Measurements from ENCODE around the gene F12. TPM values are rescaled to one million over a fixed set of nuclear protein-coding genes. Genes with fewer than 3 reads are reported as not detected.

Gene F12
- total RNA-seq, 1 donor from 2014 or later: not detected

- Mint-ChIP-seq H3K36me3 (peaks cover 22% of the 10 kb centered on the region), H3K4me1 (no peaks in the 10 kb centered on the region), H3K27me3 (ENCODE audit: insufficient read depth, low read depth) (peaks cover 8% of the 10 kb centered on the region), H3K27ac (no peak overlapping the region), H3K4me3 (no peak overlapping the region), H3K9me3 (no peaks in the 10 kb centered on the region)
- no peak for DNase-seq (ENCODE audit: low spot score)
- Histone ChIP-seq H3K4me2 (no peak overlapping the region), H3K4me3 (no peak overlapping the region), H3K4me1 (no peaks in the 10 kb centered on the region), H3K79me2 (ENCODE audit: low read depth) (no peaks in the 10 kb centered on the region), H4K20me1 (ENCODE audit: low read depth) (no peaks in the 10 kb centered on the region), H3F3A (ENCODE audit: low read depth) (peaks cover 2% of the 10 kb centered on the region), H3K27ac (no peak overlapping the region), H3K27me3 (no peaks in the 10 kb centered on the region), H3K36me3 (no peaks in the 10 kb centered on the region), H3K9me3 (ENCODE audit: low read depth) (no peaks in the 10 kb centered on the region), H3K9ac (no peak overlapping the region), H2AFZ (replicated peaks) (no peak overlapping the region)
- TF ChIP-seq, protein P1, sequence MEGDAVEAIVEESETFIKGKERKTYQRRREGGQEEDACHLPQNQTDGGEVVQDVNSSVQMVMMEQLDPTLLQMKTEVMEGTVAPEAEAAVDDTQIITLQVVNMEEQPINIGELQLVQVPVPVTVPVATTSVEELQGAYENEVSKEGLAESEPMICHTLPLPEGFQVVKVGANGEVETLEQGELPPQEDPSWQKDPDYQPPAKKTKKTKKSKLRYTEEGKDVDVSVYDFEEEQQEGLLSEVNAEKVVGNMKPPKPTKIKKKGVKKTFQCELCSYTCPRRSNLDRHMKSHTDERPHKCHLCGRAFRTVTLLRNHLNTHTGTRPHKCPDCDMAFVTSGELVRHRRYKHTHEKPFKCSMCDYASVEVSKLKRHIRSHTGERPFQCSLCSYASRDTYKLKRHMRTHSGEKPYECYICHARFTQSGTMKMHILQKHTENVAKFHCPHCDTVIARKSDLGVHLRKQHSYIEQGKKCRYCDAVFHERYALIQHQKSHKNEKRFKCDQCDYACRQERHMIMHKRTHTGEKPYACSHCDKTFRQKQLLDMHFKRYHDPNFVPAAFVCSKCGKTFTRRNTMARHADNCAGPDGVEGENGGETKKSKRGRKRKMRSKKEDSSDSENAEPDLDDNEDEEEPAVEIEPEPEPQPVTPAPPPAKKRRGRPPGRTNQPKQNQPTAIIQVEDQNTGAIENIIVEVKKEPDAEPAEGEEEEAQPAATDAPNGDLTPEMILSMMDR (IDR thresholded peaks at IDR 0.05): no peak
- TF ChIP-seq EZH2 (IDR thresholded peaks at IDR 0.05) (no peak), EZH2phosphoT487 (IDR thresholded peaks at IDR 0.05) (no peak)
Observed at GRCh38 chr5:177438468-177438867, 29.1 kb upstream of the F12 start.

DNA sequence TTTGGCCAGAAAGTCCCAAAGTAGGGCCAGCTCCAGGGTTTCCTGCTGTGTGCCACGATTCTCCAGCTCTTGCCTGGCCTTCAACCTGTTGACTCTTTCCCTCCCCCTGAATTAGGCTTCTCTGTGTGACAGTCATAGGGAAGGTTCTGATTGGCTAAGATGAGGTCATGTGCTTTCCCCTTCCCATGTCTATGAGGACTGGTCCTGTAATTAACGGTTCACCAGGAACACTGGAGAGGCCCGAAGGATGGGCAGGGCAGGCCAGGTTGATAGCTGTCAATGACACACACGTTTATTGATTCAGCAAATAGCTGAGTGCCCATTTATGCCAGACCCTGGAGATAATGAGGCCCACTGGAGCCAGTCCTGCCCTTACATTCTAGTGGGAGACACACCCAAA lies 28.3 kb upstream of the F12 start:
- Mint-ChIP-seq H3K27ac (no peak overlapping the region), H3K27me3 (ENCODE audit: insufficient read depth, low read depth) (peaks cover 8% of the 10 kb centered on the region), H3K9me3 (no peaks in the 10 kb centered on the region), H3K4me1 (no peaks in the 10 kb centered on the region), H3K4me3 (no peak overlapping the region), H3K36me3 (peaks cover 24% of the 10 kb centered on the region)
- Histone ChIP-seq H3K9me3 (ENCODE audit: low read depth) (no peaks in the 10 kb centered on the region), H3K4me2 (no peak overlapping the region), H3K79me2 (ENCODE audit: low read depth) (no peaks in the 10 kb centered on the region), H3K9ac (no peak overlapping the region), H3K27me3 (no peaks in the 10 kb centered on the region), H3K27ac (no peak overlapping the region), H3F3A (ENCODE audit: low read depth) (peaks cover 2% of the 10 kb centered on the region), H4K20me1 (ENCODE audit: low read depth) (peaks cover 1% of the 10 kb centered on the region), H2AFZ (replicated peaks) (no peak overlapping the region), H3K36me3 (no peaks in the 10 kb centered on the region), H3K4me3 (no peak overlapping the region), H3K4me1 (no peaks in the 10 kb centered on the region)
- DNase-seq (ENCODE audit: low spot score): no peak
- TF ChIP-seq EZH2phosphoT487 (IDR thresholded peaks at IDR 0.05): no peak
- TF ChIP-seq, protein P1 (IDR thresholded peaks at IDR 0.05): no peak
- TF ChIP-seq EZH2 (IDR thresholded peaks at IDR 0.05): no peak

- no peaks in the 10 kb centered on the region for H3K27me3 ChIP-seq
- Mint-ChIP-seq H3K27me3 (ENCODE audit: insufficient read depth, low read depth) (peaks cover 7% of the 10 kb centered on the region), H3K4me3 (no peak overlapping the region), H3K27ac (no peak overlapping the region), H3K9me3 (no peaks in the 10 kb centered on the region), H3K4me1 (no peaks in the 10 kb centered on the region), H3K36me3 (peaks cover 24% of the 10 kb centered on the region)
- no peak overlapping the region for H3K27ac ChIP-seq
- H3K36me3 ChIP-seq: no peaks in the 10 kb centered on the region
- no peaks in the 10 kb centered on the region for H3K79me2 ChIP-seq (ENCODE audit: low read depth)
- no peak overlapping the region for H3K4me3 ChIP-seq
- H3K9ac ChIP-seq: no peak overlapping the region
- peaks cover 2% of the 10 kb centered on the region for H4K20me1 ChIP-seq (ENCODE audit: low read depth)
- H3K9me3 ChIP-seq (ENCODE audit: low read depth): no peaks in the 10 kb centered on the region
- DNase-seq (ENCODE audit: low spot score): no peak
- peaks cover 2% of the 10 kb centered on the region for H3F3A ChIP-seq (ENCODE audit: low read depth)
- no peak overlapping the region for H3K4me2 ChIP-seq
- no peaks in the 10 kb centered on the region for H3K4me1 ChIP-seq
- H2AFZ ChIP-seq (replicated peaks): no peak overlapping the region
- TF ChIP-seq EZH2 (IDR thresholded peaks at IDR 0.05): no peak
- no peak for TF ChIP-seq EZH2phosphoT487 (IDR thresholded peaks at IDR 0.05)
- TF ChIP-seq, protein P1 (IDR thresholded peaks at IDR 0.05): no peak
Observed at GRCh38 chr5:177435847-177436536, 26.6 kb upstream of the F12 start.

Data from neural progenitor cell (in vitro differentiated cells).